NCI-H2171 treated with DMSO at 0.1 percent for 48 hours (cell line): ENCODE measurements around the gene PRKCH.

Experiments
- DNase-seq: peaks from one replicate; lab custom pipeline; 2025; lab: John Stamatoyannopoulos, UW

Gene PRKCH

DNA sequence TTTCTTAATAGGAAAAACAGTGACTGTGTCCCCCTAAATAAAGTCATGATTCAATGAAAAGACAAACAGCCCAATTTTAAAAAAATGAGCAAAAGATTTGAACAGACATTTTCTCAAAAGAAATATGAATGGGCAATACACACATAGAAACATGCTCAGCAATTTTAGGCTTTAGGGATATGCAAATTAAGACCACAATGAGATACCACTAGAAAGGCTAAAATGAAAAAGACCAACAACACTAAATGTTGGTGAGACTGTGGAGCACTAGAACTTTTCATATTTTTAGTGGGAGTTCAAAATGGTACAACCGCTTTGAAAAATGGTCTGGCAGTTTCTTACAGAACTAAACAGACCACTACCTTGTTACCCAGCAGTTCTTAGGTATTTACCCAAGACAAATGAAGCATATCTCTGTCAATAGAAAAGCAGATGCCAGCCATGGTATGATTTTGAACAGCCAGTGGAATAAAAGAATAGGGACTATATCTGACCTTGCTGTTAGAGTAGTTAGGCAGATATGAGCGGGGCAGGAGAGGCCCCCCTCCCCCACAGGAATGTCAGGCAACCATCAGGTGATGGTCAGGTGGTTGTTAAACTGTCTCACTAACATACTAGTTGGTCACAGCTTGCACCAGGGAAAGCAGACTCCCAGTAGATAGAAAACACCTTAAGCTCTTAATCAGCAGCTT lies 108.8 kb downstream of the PRKCH start:
- peak; percentile 47 for DNase-seq

DNA sequence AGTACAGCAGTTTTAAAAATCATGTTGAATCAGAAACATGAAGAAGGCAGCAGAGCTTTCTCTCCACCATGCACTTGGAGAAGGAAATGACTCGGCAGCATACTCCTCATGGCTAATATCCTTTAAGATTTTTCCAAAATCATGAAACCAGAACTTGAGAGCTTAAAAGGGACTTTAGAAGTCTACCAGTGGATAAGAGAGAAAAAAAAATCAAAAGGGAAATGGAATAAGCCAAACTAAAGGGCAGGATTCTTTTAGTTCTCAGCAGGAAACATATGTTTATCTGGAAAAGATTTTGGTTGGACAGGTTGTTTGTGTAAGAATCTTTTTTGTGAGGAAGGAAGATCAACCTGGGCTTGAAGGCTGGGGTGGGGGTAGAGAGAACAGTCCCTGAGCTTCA lies 111.8 kb downstream of the PRKCH start:
- no peak for DNase-seq

DNA sequence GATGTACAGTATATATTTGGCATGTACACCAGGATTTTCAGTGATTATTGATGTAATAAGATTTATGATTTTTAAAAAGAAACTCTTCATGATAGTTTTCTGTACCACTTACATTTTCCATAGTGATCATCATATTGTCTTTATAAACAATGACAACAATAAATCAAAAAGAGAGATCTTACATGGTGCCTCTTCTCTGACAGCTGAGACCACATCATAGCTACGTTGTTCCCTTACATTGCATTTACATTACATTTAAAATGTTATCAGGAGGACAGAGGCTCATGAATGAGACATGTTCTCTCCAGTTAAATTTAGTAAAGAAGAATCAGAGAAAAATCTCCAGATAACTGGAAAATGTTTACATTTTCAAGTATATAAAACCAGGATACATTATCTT lies 112.4 kb downstream of the PRKCH start:
- no peak for DNase-seq

DNA sequence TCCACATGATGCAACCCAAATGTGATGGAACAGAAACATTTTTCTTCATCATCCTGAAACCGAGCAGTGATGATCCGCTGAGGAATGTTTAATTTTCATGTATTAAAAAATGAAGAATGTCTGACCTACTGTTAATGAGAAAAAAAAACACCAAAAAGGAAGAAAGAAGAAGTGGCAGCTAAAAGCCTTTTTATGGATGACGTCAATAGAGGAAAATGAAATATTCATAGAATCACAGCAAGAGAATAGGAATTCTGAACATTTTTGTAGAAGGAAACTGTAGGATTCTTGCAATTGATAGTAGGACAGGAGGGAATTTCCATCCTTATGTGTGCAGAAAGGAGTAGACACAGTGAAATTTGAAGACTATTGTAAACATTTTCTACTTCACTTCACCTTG lies 112.9 kb downstream of the PRKCH start:
- no peak for DNase-seq

DNA sequence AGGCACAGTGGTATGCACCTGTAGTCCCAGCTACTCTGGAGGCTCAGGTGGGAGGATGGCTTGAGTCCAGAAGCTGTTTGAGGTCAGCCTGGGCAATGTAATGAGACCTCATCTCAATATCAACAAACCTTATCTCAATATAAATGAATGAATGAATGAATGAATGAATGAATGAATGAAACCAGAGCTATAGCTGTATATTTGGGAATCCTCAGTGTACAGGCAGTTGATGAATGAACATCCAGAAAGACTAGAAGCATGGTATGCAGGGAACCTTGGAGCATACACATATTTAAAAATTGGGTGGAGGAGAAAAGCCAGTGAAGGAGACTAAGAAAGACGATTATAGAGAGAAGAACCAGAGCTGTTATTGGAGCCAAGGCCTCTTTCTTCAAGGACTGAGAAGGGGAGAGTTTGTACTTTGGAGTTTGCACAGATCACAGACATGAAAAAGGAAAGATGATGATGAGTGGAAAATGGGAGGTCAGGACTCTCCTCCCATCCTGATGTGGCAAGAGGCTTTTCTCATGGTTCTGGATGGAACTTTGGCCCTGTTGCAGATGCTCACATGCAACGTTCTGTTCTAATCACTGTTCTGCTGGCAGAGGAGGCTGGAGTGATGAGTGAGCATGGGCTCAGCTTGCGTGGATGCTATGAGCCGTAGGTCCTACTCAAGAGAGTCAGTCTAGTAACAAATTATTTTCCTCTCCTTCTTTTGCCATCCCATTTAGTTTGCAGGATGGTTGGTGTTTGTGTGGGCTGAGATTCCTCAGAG lies 114.4 kb downstream of the PRKCH start:
- no peak for DNase-seq

DNA sequence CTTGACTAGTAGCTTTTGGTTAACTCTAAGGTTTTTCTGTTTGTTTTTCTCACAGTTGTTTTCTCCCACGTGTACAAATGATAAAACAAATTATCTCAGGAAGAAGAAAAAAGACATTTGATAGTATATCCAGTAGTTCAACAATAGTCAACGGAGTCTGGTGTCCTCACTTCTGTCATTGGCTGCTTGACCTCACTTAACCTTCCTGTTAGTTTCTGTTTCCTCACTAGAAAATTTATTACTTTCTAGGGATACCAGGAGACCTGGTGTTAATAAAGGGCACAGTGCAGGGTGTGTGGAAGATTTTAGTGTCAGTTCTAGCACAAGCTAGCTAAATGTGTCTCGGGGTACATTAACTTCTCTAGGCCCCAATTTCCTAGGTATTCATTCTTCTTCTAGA lies 116.0 kb downstream of the PRKCH start:
- no peak for DNase-seq

DNA sequence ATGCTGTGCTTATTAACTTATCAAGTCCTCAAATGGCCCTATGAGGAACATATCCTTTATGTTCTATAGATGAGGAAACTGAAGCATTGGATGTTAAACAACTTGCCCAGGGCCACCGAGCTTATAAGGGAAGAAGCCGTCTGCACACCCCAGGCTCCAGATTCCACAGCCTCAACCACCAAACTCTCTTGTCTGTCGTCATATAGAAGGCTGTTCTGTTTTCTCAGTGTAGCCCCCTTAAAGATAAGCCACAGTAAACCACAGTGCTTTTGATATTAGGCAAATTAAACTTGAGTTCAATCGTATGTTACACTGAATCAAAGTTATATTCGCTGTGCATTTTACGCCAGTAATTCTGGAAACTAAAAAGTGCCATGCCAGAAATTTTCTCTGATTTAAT lies 116.7 kb downstream of the PRKCH start:
- no peak for DNase-seq

DNA sequence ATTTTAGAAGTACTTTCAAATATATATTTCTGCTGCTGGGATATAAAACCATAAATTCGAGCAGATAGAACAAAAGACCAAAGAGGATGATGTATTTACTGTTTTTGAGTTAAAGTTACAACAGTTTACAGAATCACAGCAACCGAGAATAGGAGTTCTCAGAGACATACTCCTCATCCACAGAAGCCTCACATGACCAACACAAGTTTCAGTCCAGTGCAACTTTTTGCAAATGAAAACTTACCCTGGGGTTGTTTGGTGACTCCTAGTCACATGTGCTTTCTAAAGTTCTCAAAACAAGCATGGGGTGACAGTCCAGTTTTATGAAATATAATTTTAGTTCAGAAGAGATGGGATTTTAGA lies 117.1 kb downstream of the PRKCH start:
- DNase-seq: no peak

DNA sequence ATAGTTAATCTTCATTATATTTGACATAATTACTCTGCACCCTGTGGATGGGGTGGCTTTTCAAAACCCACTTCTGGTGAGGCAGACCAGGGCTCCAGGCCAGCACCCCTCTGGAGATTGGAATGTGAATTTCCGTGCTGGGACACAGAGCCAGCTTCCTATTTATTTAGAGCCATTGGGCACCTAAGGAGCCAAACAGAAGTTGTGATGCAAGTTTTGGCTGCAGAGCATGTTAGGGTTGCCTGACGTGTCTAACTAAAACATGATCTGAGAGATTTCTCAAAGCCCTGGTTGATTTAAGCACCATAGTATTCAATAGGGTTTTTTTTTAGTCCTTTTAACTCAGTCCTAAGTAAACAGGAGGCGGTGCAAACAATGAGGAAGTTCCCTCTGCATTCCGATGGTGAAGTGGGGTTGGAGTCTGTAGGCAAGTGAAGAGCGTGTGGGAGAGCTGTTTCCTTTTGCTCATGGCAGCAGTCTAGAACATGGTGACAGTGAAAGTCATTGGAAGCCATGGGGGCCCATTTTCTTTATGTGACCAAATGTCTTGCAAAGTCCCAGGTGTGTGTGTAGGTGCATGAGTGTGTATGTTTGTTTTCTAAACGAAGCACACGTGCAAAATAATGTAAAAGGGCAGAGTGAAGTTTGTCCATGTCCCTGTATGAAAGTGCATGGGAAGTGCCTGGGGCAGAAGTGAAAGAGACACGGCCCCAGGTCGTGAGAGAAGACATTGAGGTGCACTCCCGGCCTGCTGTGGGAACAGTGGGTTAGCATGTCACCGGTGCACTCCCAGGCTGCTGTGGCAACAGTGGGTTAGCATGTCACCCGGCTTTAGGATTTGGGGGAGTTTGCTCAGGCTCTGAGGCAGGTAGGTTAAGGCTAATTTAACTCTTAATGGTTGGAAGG lies 117.7 kb downstream of the PRKCH start:
- DNase-seq: no peak

DNA sequence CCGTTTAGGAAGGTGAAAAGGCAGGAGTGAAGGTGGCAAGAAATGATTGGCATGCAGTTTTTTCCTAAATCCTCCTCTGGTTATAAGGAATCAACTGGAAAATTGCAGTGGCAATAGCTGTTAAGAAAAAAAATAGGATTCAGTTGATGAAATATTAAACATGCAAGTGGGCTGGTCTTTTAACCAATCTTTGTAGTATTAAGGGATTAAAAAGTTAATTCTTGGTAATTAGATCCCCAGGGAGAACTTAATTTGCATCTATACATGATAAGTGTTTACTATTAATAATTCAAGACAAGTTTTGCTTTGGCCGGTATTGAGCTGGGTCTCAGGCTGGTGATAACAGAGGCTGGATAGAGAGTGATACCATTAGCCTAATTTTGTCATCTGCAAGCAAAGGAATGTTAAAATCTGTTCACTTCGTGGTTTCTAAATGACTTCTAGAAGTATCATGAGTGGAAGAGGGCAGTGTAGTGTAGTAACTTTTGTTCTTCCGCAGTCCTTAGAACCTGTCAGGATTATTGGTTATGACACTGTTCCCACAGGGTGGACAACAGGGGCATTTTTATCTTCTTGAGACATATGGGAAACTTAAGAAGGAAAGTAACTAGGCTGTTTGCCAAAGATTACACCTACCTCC lies 118.5 kb downstream of the PRKCH start:
- DNase-seq: no peak

DNA sequence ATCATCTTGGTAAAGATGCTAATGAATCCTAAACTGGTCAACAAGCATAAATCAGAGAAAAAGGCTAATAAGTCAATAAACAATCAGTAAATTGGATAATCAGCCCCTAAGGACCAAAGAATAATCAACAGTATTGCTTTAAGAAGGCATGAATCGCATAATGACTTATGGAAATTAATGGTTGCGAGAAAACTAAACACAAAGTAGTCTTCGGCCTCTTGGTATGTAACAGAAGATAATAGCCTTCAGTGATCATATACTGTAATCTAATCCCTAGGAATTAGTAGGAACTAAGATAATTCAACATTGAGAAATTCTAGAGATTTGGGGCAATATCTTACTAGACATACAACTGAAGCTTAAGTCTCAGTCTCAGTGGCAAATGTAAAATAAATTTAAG lies 122.1 kb downstream of the PRKCH start:
- DNase-seq: no peak

DNA sequence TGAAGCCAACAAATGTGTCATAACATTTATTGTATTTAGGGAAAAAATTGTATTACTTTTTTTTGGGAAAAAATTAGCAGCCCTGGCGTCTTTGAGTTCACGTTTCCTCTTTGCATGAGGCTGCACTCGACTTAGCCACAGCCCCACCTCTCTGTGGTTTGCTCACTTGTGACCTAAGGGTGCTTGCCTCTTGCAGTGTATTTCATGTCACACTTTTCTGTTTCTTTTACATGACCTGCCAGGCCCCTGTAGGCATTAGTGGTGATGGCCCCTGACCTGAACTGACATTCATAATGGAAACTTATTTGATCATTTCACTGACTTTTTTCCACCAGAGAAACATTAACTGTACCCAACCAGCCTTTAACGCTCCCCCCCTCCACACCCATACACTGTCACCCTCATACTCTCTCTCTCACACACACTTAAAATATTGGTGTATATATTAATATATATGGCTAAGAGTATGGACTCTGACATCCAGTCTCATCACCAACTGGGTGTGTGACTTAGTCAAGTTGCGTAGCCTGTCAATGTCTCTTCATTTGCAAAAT lies 122.9 kb downstream of the PRKCH start:
- DNase-seq: no peak

DNA sequence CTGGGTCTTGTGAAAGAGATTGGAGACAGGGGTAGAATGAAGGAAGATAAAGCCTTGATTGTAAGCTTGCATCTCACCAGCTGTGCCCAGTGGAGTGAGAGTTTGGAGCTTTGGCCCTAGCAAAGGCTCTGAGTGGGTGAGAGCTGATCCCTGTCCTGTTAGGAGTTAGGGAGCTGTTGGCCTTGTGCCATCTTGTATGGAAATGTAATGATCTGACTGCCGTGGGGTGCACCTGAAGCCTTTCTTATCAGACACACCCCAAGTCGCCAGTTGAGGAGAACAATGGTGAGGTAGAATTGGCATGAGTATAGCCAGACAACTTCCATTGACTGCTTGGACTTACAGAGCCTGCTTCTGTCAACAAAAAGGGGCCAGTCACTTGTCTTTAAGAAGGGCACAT lies 130.1 kb downstream of the PRKCH start:
- DNase-seq: no peak

DNA sequence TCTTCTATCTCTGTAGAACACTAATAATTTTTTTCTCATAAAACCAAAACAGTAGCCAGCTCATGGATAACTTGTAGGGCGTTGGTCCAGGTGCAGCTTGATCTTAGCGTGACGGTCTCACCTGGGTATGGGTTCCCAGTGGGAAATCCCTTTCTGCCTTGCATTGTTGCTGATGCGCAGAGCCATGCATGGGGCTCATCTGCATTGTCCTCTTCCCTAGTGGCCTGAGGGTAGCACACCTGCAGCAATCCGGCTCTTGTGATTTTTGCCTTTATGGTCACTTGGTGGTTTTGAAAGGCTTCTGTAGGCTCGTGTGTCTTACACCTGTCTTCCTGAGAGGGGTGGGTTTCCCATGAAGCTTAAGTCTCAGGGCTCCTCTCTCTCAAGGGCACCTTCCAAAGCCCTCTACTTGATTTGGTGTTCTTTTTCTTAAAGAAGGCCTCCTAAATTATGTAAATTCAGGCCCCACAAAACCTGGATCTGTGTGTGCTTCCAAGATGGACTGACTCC lies 130.6 kb downstream of the PRKCH start:
- no peak for DNase-seq

DNA sequence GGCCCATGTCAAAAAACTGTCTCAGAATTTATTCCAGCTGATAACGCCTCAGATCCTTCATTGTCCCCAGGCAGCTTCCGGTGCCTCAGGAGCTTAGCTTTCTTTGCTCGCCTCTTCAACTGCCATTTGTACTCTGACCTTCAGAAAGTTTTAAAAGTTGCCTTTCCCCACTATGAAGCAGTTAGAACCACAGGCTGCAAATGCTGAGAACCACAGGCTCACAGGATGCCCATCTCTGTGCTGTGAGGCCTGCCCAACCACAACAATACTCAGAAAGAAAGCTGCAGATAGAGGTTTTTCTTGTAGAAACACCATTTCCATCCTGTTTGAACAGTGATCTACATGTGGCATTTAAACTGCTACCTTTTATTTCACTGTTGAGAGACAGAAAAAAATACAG lies 131.1 kb downstream of the PRKCH start:
- no peak for DNase-seq

DNA sequence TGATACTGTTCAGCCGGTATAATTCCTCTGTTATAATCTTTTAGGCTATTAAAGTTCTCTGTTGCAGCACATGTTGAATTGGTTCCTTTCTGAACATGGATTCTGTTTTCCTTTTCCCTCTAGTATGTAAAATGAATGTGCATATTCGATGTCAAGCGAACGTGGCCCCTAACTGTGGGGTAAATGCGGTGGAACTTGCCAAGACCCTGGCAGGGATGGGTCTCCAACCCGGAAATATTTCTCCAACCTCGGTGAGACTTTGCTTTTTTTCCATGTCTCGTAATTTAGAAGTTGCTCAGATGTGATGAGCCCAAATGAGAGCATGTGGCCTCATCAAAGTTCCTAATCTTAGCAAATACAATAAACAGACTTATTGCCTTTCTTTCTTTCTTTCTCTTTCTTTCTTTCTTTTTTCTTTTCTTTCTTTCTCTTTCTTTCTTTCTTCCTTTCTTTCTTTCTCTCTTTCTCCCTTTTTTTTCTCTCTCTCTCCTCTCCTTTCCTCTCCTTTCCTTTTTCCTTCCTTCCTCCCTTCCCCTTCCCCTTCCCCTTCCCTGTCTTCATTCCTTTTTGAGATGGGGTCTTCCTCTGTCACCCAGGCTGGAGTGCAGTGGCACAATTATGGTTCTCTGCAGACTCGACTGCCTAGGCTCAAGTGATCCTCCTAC lies 131.9 kb downstream of the PRKCH start:
- DNase-seq: no peak

DNA sequence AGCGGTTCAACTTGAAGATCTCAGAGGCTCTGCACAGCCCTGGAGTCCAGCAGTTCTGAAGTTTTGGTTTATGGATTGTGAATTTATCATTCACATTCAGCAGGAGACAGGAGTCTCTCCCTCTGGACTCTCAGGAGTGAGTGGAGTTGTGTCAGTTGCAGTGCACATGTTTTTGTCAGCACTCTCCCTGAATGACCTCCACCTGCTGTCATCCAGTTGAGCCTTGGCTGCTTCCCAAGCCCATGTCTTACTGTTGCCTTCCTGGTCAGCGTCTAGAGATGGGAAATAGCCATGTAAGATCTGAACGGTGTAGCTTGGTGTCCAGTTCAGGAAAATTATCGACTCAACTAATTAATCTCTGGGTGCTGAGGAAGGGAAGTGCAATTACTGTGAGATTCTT lies 133.2 kb downstream of the PRKCH start:
- no peak for DNase-seq

DNA sequence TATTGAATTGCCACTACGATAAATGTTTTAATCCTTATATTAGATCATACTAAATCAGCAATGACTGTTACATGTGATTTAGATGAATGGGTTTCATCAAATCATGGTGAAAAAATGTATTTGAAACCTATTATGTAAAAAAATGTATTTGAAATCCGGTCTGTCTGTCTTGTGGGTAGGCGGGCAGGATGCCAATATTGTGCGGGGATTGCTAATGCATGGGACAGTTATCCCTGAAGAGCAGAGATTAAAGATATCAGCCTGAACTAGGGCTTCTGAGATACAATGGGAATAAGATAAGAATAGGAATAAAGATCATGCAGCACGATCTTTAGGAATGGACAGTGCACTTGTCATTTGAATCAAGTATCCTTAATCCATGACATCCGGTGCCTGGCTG lies 134.0 kb downstream of the PRKCH start:
- no peak for DNase-seq

DNA sequence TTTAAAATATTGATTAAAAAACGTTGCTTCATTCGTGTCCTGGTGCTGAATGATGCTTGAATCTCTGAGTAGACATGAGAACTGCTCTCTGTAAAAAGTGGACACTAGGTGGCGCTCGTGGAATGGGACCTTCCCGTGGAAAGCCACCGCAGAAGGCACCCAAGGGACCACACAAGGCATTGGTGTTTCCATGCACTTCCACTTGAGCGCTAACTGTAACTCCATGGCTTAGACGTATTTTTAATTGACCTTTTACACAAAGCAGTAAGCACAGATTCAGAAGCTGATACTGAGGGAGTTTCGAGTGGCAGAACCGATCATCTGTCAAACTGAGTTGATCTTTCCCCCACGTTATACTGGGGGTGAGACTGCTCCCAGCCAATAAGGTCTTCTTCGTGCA lies 135.3 kb downstream of the PRKCH start:
- DNase-seq: peak; percentile 88

DNA sequence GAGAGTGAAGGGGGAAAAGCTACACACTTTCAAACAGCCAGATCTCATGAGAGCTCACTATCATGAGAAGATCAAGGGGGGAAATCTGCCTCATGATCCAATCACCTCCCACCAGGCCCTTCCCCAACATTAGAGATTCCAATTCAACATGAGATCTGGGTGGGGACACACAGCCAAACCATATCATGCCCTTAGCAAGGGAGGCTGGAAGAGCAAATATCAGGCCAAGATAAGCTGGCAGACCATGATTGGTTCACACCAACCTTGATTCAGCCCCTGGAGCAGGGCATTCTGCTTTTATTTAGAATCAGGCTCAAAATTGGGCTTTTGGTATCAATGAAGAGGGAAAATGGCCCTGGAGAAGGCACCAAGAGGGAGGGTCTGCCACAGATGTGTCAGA lies 137.4 kb downstream of the PRKCH start:
- no peak for DNase-seq

DNA sequence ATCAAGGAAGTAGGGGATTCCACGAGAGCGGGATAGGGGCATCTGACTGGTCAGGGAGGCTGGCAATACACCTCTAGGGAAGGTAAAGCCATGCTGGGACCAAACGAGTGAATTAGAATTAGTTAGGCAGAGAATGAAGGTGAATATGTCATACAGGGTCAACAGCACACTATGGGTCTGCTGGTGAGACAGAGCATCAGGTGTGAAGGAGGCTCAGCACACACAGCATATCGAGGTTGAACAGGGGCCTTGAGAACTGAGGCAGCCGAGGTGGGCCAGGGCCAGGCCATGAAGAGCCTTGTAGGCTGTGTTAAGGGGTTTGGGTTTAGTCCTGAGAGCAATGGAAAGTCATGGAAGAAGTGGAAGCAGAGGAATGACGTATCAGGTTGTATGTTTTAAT lies 137.8 kb downstream of the PRKCH start:
- no peak for DNase-seq
